Heart left ventricle (tissue), 13 donors: ENCODE data around the gene FOXN3.

Experiments used
- CTCF ChIP-seq, 12 donors: fragments of 200-600 bp; sonication (generic) in 4 of 12; IDR thresholded peaks; one replicate each; pipeline versions ENCODE4 v1.5.0 to v1.8.0; 2018 to 2022; ENCODE audit warnings: antibody characterized with exemption in 12 of 12, mild to moderate bottlenecking in 5 of 12
- POLR2A ChIP-seq, 2 donors: fragments of 450-650 bp; IDR thresholded peaks; one replicate each; pipeline ENCODE4 v1.6.1; 2017; ENCODE audit warnings: antibody characterized with exemption in 2 of 2, mild to moderate bottlenecking in 2 of 2, moderate library complexity in 2 of 2
- donor health status: ischemic (EF 13 %, LVEDD 7.1; RV severe dilation, severe dysfunction).
- donor health status: DM: no; HTN: yes; CAD: no.
- donor health status: DM: no; HTN: no; CAD: no.
- donor health status: ischemic (EF 25% LVEDD 6.9; RV normal size, moderate dysfunction).
- donor health status: ischemic (EF 25% LVEDD 5.7; RV mildly dilated, moderate dysfunction).
- donor health status: ischemic (EF 35%, LVEDD 5.7; RV mildly dilated, moderate dysfunction).
- donor health status: nonischemic (EF 11% LVEDD 7.7; RV severe dilation, severe dysfunction).
- donor health status: DM: yes; HTN: yes; CAD: no.
- donor health status: PGD.
- donor health status: ischemic (EF 29% LVEDD 5.4; RV normal size, mild dysfunction).
- donor health status: nonischemic (EF 23%, LVEDD 6.1; RV moderate dilation, normal function).

GRCh38 chr14:89324501-89325298 is 92.3 kb downstream of the FOXN3 start:
- TF ChIP-seq CTCF (IDR thresholded peaks at IDR 0.05) (no peak), POLR2A (IDR thresholded peaks at IDR 0.05) (no peak)
